ENCODE measurements around the gene PCGF3. TPM values are rescaled to one million over a fixed set of nuclear protein-coding genes. Genes with fewer than 3 reads are reported as not detected.
A peak's percentile ranks its signal among the peaks of the same experiment; 100 is the strongest.

PCGF3 gene
- total RNA-seq, 1 donor from 2014 or later, result 88.1 TPM

- Mint-ChIP-seq H3K4me1 (peaks cover 2% of the 10 kb centered on the region), H3K9me3 (no peaks in the 10 kb centered on the region), H3K36me3 (peaks cover 9% of the 10 kb centered on the region), H3K27me3 (ENCODE audit: low read depth) (no peaks in the 10 kb centered on the region), H3K27ac (no peak overlapping the region), H3K4me3 (peak overlapping the region; percentile 64)
- TF ChIP-seq, protein P1, sequence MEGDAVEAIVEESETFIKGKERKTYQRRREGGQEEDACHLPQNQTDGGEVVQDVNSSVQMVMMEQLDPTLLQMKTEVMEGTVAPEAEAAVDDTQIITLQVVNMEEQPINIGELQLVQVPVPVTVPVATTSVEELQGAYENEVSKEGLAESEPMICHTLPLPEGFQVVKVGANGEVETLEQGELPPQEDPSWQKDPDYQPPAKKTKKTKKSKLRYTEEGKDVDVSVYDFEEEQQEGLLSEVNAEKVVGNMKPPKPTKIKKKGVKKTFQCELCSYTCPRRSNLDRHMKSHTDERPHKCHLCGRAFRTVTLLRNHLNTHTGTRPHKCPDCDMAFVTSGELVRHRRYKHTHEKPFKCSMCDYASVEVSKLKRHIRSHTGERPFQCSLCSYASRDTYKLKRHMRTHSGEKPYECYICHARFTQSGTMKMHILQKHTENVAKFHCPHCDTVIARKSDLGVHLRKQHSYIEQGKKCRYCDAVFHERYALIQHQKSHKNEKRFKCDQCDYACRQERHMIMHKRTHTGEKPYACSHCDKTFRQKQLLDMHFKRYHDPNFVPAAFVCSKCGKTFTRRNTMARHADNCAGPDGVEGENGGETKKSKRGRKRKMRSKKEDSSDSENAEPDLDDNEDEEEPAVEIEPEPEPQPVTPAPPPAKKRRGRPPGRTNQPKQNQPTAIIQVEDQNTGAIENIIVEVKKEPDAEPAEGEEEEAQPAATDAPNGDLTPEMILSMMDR (IDR thresholded peaks at IDR 0.05; ENCODE audit: unreplicated experiment), result no peak
- DNase-seq (ENCODE audit: low spot score in 2 of 2, unreplicated experiment in 2 of 2), result no peak
These were observed 42.6 kb upstream of the PCGF3 start for GRCh38 chr4:663046-663437.

DNA sequence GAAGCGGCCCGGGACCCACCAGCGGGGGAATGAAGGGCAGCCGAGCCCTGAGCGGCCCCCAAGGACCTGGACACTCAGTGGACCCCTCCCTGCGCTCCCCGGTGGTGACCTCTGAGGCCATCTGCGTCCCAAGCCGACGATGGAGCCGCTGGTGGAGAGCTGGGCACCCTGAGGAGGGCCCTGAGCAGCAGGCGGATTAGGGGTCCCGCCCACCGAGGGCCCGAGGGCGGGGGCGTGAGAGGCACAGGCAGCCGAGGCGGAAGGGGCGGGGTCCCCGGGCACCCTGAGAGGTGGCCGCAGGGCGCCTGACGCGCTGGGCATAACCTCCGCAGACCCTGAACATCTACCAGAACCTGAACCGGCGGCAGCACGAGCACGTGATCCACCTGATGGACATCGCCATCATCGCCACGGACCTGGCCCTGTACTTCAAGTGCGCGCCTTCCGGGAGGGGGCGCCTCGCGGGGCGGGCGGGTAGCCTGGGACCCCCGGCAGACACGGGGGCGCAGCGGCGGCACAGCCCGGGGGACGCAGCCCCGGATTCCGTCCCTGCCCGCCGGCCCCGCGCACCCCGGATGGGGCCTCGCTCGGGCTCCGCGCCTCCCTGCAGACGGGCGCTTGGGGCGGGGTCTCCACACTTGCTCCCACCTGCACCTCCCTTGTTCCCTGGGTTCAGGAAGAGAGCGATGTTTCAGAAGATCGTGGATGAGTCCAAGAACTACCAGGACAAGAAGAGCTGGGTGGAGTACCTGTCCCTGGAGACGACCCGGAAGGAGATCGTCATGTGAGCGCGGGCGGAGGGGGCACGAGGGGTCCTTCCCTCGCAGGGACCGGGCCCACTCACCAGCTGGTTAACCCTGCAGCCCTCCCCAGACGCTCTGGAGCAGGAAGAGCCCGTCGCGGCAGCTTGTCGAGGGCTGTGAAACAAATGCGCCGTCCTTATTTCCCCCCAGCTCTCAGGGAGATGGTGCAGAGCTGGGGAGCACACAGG, 41.9 kb upstream of the PCGF3 start:
- no peaks in the 10 kb centered on the region for H3K27me3 Mint-ChIP-seq (ENCODE audit: low read depth)
- H3K36me3 Mint-ChIP-seq, result peaks cover 9% of the 10 kb centered on the region
- peaks cover 2% of the 10 kb centered on the region for H3K4me1 Mint-ChIP-seq
- DNase-seq (ENCODE audit: low spot score in 2 of 2, unreplicated experiment in 2 of 2), result no peak
- peak overlapping the region; percentile 66 for H3K4me3 Mint-ChIP-seq
- no peak overlapping the region for H3K27ac Mint-ChIP-seq
- TF ChIP-seq, protein P1 (IDR thresholded peaks at IDR 0.05; ENCODE audit: unreplicated experiment), result no peak
- no peaks in the 10 kb centered on the region for H3K9me3 Mint-ChIP-seq

- Mint-ChIP-seq H3K9me3 (no peaks in the 10 kb centered on the region), H3K4me1 (peaks cover 2% of the 10 kb centered on the region), H3K4me3 (peak overlapping the region; percentile 66), H3K36me3 (peaks cover 9% of the 10 kb centered on the region), H3K27ac (no peak overlapping the region), H3K27me3 (ENCODE audit: low read depth) (no peaks in the 10 kb centered on the region)
- DNase-seq (ENCODE audit: low spot score in 2 of 2, unreplicated experiment in 2 of 2), result no peak
- TF ChIP-seq, protein P1 (IDR thresholded peaks at IDR 0.05; ENCODE audit: unreplicated experiment), result no peak
These were observed 40.9 kb upstream of the PCGF3 start for GRCh38 chr4:664713-665231.

GRCh38 chr4:665381-665750, 40.3 kb upstream of the PCGF3 start:
- Mint-ChIP-seq H3K9me3 (no peaks in the 10 kb centered on the region), H3K27ac (no peak overlapping the region), H3K36me3 (peaks cover 5% of the 10 kb centered on the region), H3K4me3 (peak overlapping the region; percentile 15), H3K27me3 (ENCODE audit: low read depth) (no peaks in the 10 kb centered on the region), H3K4me1 (peaks cover 2% of the 10 kb centered on the region)
- TF ChIP-seq, protein P1 (IDR thresholded peaks at IDR 0.05; ENCODE audit: unreplicated experiment), result no peak
- no peak for DNase-seq (ENCODE audit: low spot score in 2 of 2, unreplicated experiment in 2 of 2)

- peaks cover 2% of the 10 kb centered on the region for H3K4me1 Mint-ChIP-seq
- H3K9me3 Mint-ChIP-seq, result no peaks in the 10 kb centered on the region
- H3K27me3 Mint-ChIP-seq (ENCODE audit: low read depth), result no peaks in the 10 kb centered on the region
- H3K27ac Mint-ChIP-seq, result no peak overlapping the region
- TF ChIP-seq, protein P1 (IDR thresholded peaks at IDR 0.05; ENCODE audit: unreplicated experiment), result no peak
- DNase-seq (ENCODE audit: low spot score in 2 of 2, unreplicated experiment in 2 of 2), result no peak
- H3K4me3 Mint-ChIP-seq, result no peak overlapping the region
- peaks cover 2% of the 10 kb centered on the region for H3K36me3 Mint-ChIP-seq
These were observed 39.7 kb upstream of the PCGF3 start for GRCh38 chr4:665751-666435.
